A673 (cell line): ENCODE results near the gene MROH2B.

Experiments used
- CTCF ChIP-seq: fragments of 300-800, 200-600 bp; sonication (generic); conservative IDR thresholded peaks from 2 replicates; pipeline ENCODE4 v1.5.1; 2017; ENCODE audit warnings: low read depth, mild to moderate bottlenecking, antibody characterized with exemption, low read length, moderate library complexity, mixed read lengths
- EZH2 ChIP-seq: fragments of 200-600 bp; sonication (generic); IDR thresholded peaks from 2 replicates; pipeline ENCODE4 v1.6.1; 2017; ENCODE audit warnings: borderline replicate concordance, low read depth, mild to moderate bottlenecking, mixed read lengths, antibody characterized with exemption, low read length; ENCODE audit not compliant: poor library complexity, severe bottlenecking

- TF ChIP-seq CTCF, result no peak
- TF ChIP-seq EZH2, result no peak
Observed at GRCh38 chr5:41097642-41098041, 26.5 kb upstream of the MROH2B start.
